ENCODE measurements around the gene SLC25A30. TPM values are rescaled to one million over a fixed set of nuclear protein-coding genes. Genes with fewer than 3 reads are reported as not detected.

SLC25A30 gene
- total RNA-seq, 1 experiment from 2014 or later: 6.3 TPM

GRCh38 chr13:45434556-45435371 is 16.6 kb upstream of the SLC25A30 start:
- Histone ChIP-seq H4K20me1 (ENCODE audit: control insufficient read depth, insufficient read depth, insufficient read length) (no peaks in the 10 kb centered on the region), H3K4me1 (ENCODE audit: insufficient read depth, low read length) (peaks cover 2% of the 10 kb centered on the region; the same call in 1 of the 2 replicates), H4K5ac (ENCODE audit: insufficient read length, low read depth, low read length) (no peak overlapping the region), H3K9me3 (ENCODE audit: control insufficient read depth, low read depth, low read length) (no peaks in the 10 kb centered on the region), H2BK5ac (ENCODE audit: insufficient read length, low read length) (no peak overlapping the region), H2BK12ac (ENCODE audit: insufficient read length, low read depth, low read length) (no peak overlapping the region), H4K8ac (replicated peaks; ENCODE audit: insufficient read length, low read depth, low read length) (no peak overlapping the region), H3K14ac (ENCODE audit: insufficient read depth, low read length) (no peak overlapping the region), H3K23me2 (ENCODE audit: insufficient read length, low read depth, low read length, poor library complexity, severe bottlenecking) (no peaks in the 10 kb centered on the region), H3K79me2 (ENCODE audit: insufficient read depth, low read length) (no peaks in the 10 kb centered on the region), H2AFZ (ENCODE audit: low read length) (no peak overlapping the region), H3K27me3 (ENCODE audit: insufficient read depth, low read length) (no peaks in the 10 kb centered on the region), H2BK20ac (ENCODE audit: low read depth, low read length, poor library complexity, severe bottlenecking) (no peak overlapping the region), H2AK5ac (ENCODE audit: insufficient read length, low read length) (no peak overlapping the region), H3K56ac (ENCODE audit: insufficient read length, low read depth, low read length) (no peak overlapping the region), H3K4me2 (ENCODE audit: insufficient read depth, insufficient read length, low read length) (no peak overlapping the region), H3K9ac (ENCODE audit: extremely low read depth, insufficient read length, low read length) (no peak overlapping the region), H3K23ac (ENCODE audit: insufficient read length, low read depth, low read length) (no peak overlapping the region), H3K4ac (ENCODE audit: low read depth, low read length) (no peak overlapping the region), H4K91ac (ENCODE audit: insufficient read length, low read depth, low read length) (no peak overlapping the region), H2BK120ac (ENCODE audit: low read depth, low read length, poor library complexity, severe bottlenecking) (no peak overlapping the region), H3K18ac (ENCODE audit: insufficient read length, low read depth, low read length) (no peak overlapping the region), H3K27ac (ENCODE audit: insufficient read length, low read depth, low read length) (no peak overlapping the region), H2BK15ac (ENCODE audit: low read depth, low read length) (no peak overlapping the region), H3K79me1 (ENCODE audit: insufficient read depth, low read depth, low read length, poor library complexity, severe bottlenecking) (no peaks in the 10 kb centered on the region), H3T11ph (ENCODE audit: low read length) (no peak overlapping the region)
- Mint-ChIP-seq H3K27ac (no peak overlapping the region), H3K4me3 (no peak overlapping the region), H3K27me3 (ENCODE audit: low read depth) (no peaks in the 10 kb centered on the region; the same call in 1 of the 2 replicates), H3K9me3 (no peaks in the 10 kb centered on the region), H3K36me3 (ENCODE audit: insufficient read depth in 1 of 3, low read depth in 3 of 3) (no peaks in the 10 kb centered on the region), H3K4me1 (peaks cover 0 to 5% of the 10 kb centered on the region in 2 experiments; a peak in 2 of 4 replicates)
- DNase-seq: no peak
- no CpG with 5 or more reads among the region's 8 CpGs for WGBS (ENCODE audit: extremely low coverage, insufficient read length, low lambda C conversion rate)
- no peak for TF ChIP-seq CTCF (conservative IDR thresholded peaks at IDR 0.05)
